ENCODE data around the gene CTSW. TPM values are rescaled to one million over a fixed set of nuclear protein-coding genes. Genes with fewer than 3 reads are reported as not detected.
A peak's percentile ranks its signal among the peaks of the same experiment; 100 is the strongest.

Gene CTSW
- polyA plus RNA-seq, 3 donors, result 0.71 to 1.3 (median 0.78) TPM

DNA sequence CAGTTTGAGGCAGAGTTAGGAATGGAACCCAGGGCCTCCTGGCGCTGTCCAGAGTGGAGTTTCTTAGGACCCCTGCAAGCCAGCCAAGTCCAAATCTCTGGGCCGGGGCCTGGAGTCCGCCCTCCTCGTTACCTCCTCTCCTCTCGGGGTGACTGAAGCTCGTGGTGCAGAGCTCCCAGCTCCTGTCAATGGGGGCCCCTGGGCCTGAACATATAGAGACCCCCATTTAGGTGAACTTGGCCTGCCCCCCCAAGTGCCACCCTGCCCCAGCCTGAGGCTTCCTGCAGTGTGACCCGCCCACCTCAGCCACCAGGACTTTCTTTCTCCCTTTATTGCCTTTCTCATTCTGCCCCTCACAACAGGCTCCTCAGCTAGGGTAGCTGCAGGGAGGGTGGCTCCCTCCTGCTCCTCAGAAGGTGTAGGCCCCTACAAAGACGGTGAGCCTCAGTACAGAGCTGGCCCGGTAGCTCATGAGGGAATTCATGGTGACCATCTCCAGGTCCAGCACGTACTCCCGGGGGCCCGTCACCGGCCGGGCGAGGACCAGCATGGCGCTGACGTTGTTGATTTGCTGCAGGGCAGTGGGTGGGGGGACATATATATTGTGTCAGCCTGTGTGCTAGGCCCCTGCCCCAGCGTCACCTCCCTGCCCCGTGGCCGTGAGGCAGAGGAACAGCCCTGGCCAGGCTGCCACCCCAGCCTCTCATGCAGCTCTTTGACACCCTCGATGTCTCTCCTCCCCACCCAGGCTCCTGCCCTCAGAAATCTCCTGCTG, 12.9 kb upstream of the CTSW start:
- H3K36me3 Mint-ChIP-seq, result peaks cover 40 to 57% of the 10 kb centered on the region in 2 donors
- peaks cover 6 to 26% (median 18%) of the 10 kb centered on the region in 3 donors for H3K27me3 Mint-ChIP-seq (ENCODE audit: low read depth in 3 of 3)
- DNase-seq, result no peak
- Histone ChIP-seq H3K4me2 (replicated peaks; ENCODE audit: extremely low read depth, low read length, poor library complexity, severe bottlenecking) (no peak overlapping the region), H3K9me3 (replicated peaks in 1 of 2; ENCODE audit: control insufficient read depth in 1 of 2, insufficient read depth in 1 of 2, low read length in 2 of 2) (no peaks in the 10 kb centered on the region), H3K9ac (ENCODE audit: insufficient read depth, low read length, poor library complexity, severe bottlenecking) (no peak overlapping the region), H3K4me1 (ENCODE audit: control insufficient read depth in 1 of 2, insufficient read depth in 2 of 2, low read length in 2 of 2) (peaks cover 9 to 28% of the 10 kb centered on the region in 2 donors), H3K4me3 (replicated peaks in 1 of 3; ENCODE audit: low read depth in 2 of 3, low read length in 3 of 3) (no peak overlapping the region), H4K20me1 (ENCODE audit: insufficient read depth, low read length) (peaks cover 36% of the 10 kb centered on the region), H3K79me2 (ENCODE audit: insufficient read depth, low read length) (peaks cover 17% of the 10 kb centered on the region), H3K27me3 (ENCODE audit: control insufficient read depth in 2 of 2, insufficient read depth in 2 of 2, low read length in 2 of 2) (no peaks in the 10 kb centered on the region), H2AFZ (ENCODE audit: insufficient read depth, low read depth, low read length, poor library complexity, severe bottlenecking) (no peak overlapping the region), H3K36me3 (replicated peaks in 1 of 2; ENCODE audit: control insufficient read depth in 1 of 2, insufficient read depth in 2 of 2, low read length in 2 of 2) (peaks cover 48 to 53% of the 10 kb centered on the region in 2 donors), H3K27ac (ENCODE audit: low read depth in 1 of 2, low read length in 2 of 2) (no peak overlapping the region)
- H3K4me1 Mint-ChIP-seq, result peaks cover 26% of the 10 kb centered on the region
- WGBS (ENCODE audit: insufficient coverage), result 87% methylated on average over 13 of the region's 21 CpGs
- no peak overlapping the region for H3K4me3 Mint-ChIP-seq
- no peak for TF ChIP-seq CTCF (IDR thresholded peaks at IDR 0.05)
- peaks cover 0 to 4% (median 0%) of the 10 kb centered on the region in 7 donors for H3K9me3 Mint-ChIP-seq
- intact Hi-C loops (cut with micrococcal nuclease), result no loop called here
- peak overlapping the region in 1 of 7 donors; percentile 23 for H3K27ac Mint-ChIP-seq

DNA sequence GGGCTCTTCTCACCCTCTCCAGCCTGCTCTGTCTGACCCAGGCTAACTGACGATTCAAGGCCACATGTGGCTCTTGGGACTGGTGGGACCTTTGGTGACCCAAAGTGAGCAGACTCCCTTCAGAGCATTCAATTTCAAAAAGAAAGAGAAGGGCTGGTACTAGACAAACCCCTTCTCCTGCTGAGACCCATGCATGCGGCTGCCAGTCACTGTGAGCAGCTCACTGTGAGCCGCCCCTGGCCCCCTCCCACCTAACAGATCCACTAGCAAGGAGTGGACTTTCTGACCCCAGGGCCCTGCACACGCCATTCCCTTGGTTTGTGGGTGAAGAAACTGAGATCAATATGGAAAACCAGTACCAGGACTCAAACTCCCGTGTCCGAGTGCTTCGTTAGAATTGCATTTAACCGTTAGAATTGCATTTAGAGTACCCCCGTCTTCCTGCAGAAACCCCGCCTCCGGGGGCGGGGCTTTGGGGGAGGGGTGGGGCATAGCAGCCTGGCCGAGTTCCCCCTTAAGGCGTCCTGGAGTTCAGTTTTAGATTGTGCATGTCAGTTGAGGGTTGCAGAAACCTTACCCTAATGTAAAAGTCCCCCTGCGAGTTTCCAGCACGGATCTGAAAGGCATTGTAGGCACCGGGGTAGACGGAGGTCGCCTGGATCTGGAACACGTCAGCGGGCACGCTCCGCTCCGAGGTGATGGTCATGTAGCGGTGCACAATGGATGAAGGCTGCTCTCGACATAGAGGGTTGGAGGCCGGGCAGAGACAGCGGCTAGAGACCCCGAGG, 12.2 kb upstream of the CTSW start:
- H3K27ac Mint-ChIP-seq, result peak overlapping the region in 1 of 7 donors; percentile 23
- H3K36me3 Mint-ChIP-seq, result peaks cover 36 to 50% of the 10 kb centered on the region in 2 donors
- no peaks in the 10 kb centered on the region for H3K9me3 ChIP-seq (replicated peaks in 1 of 2; ENCODE audit: control insufficient read depth in 1 of 2, insufficient read depth in 1 of 2, low read length in 2 of 2)
- H3K27me3 Mint-ChIP-seq (ENCODE audit: low read depth in 3 of 3), result peaks cover 6 to 26% (median 21%) of the 10 kb centered on the region in 3 donors
- no peak overlapping the region for H3K27ac ChIP-seq (ENCODE audit: low read depth in 1 of 2, low read length in 2 of 2)
- no peak overlapping the region for H3K4me3 ChIP-seq (replicated peaks in 1 of 3; ENCODE audit: low read depth in 2 of 3, low read length in 3 of 3)
- H3K4me1 ChIP-seq (ENCODE audit: control insufficient read depth in 1 of 2, insufficient read depth in 2 of 2, low read length in 2 of 2), result peaks cover 12 to 32% of the 10 kb centered on the region in 2 donors
- peaks cover 42 to 46% of the 10 kb centered on the region in 2 donors for H3K36me3 ChIP-seq (replicated peaks in 1 of 2; ENCODE audit: control insufficient read depth in 1 of 2, insufficient read depth in 2 of 2, low read length in 2 of 2)
- no peak overlapping the region for H3K4me3 Mint-ChIP-seq
- no peak overlapping the region for H2AFZ ChIP-seq (ENCODE audit: insufficient read depth, low read depth, low read length, poor library complexity, severe bottlenecking)
- H3K27me3 ChIP-seq (ENCODE audit: control insufficient read depth in 2 of 2, insufficient read depth in 2 of 2, low read length in 2 of 2), result no peaks in the 10 kb centered on the region
- no peak for TF ChIP-seq CTCF (IDR thresholded peaks at IDR 0.05)
- H3K4me2 ChIP-seq (replicated peaks; ENCODE audit: extremely low read depth, low read length, poor library complexity, severe bottlenecking), result peak overlapping the region; percentile 1
- peaks cover 24% of the 10 kb centered on the region for H3K4me1 Mint-ChIP-seq
- no peak for DNase-seq
- H3K9me3 Mint-ChIP-seq, result peaks cover 0 to 4% (median 0%) of the 10 kb centered on the region in 7 donors
- H3K79me2 ChIP-seq (ENCODE audit: insufficient read depth, low read length), result peaks cover 9% of the 10 kb centered on the region
- intact Hi-C loops (cut with micrococcal nuclease), result no loop called here
- H3K9ac ChIP-seq (ENCODE audit: insufficient read depth, low read length, poor library complexity, severe bottlenecking), result no peak overlapping the region
- H4K20me1 ChIP-seq (ENCODE audit: insufficient read depth, low read length), result peaks cover 29% of the 10 kb centered on the region
- WGBS (ENCODE audit: insufficient coverage), result 36% methylated on average over 12 of the region's 29 CpGs
